Fibroblast of lung (primary cell): ENCODE measurements around the gene HOXD9. TPM values are rescaled to one million over a fixed set of nuclear protein-coding genes. Genes with fewer than 3 reads are reported as not detected.
A peak's percentile ranks its signal among the peaks of the same experiment; 100 is the strongest.

ENCODE experiments used
- DNase-seq, 2 donors: peaks; one replicate each; pipeline versions ENCODE4 v3.0.0 to v3.0.0-alpha.2; 2010; ENCODE audit warnings: low read depth in 2 of 2
- H2AFZ ChIP-seq: 2 replicates; pipeline ENCODE4 v1.5.1; 2012; ENCODE audit warnings: low read length, control low read depth, inconsistent platforms
- H3K27ac ChIP-seq: 2 replicates; pipeline ENCODE4 v1.5.1; 2011; ENCODE audit warnings: low read length, control low read depth; ENCODE audit not compliant: insufficient read depth
- H3K27me3 ChIP-seq: 2 replicates; pipeline ENCODE4 v1.5.1; 2011; ENCODE audit warnings: mild to moderate bottlenecking, low read length; ENCODE audit not compliant: control insufficient read depth, insufficient read depth
- H3K36me3 ChIP-seq: 2 replicates; pipeline ENCODE4 v1.5.1; 2011; ENCODE audit warnings: low read length; ENCODE audit not compliant: control insufficient read depth, insufficient read depth
- H3K4me1 ChIP-seq: 2 replicates; pipeline ENCODE4 v1.5.1; 2011; ENCODE audit warnings: low read length; ENCODE audit not compliant: control insufficient read depth, insufficient read depth; ENCODE audit errors: extremely low read depth
- H3K4me2 ChIP-seq: 2 replicates; pipeline ENCODE4 v1.5.1; 2011; ENCODE audit warnings: low read length, control low read depth; ENCODE audit not compliant: insufficient read depth; ENCODE audit errors: extremely low read depth
- H3K4me3 ChIP-seq, 4 experiments: fragments of 200-600 bp in 1 of 4; sonication (generic) in 1 of 4; replicated peaks in 1 of 4; 2 replicates each; pipeline ENCODE4 v1.5.1; 2011 to 2016; ENCODE audit warnings: low read length in 4 of 4, low read depth in 3 of 4, mild to moderate bottlenecking in 3 of 4, control low read depth in 2 of 4, inconsistent platforms in 1 of 4, mixed read lengths in 1 of 4; ENCODE audit not compliant: insufficient read depth in 1 of 4; ENCODE audit errors: control extremely low read depth in 1 of 4
- H3K79me2 ChIP-seq: 2 replicates; pipeline ENCODE4 v1.5.1; 2012; ENCODE audit warnings: mild to moderate bottlenecking, low read length, inconsistent platforms; ENCODE audit not compliant: control insufficient read depth, insufficient read depth
- H3K9ac ChIP-seq: 2 replicates; pipeline ENCODE4 v1.5.1; 2011; ENCODE audit warnings: mild to moderate bottlenecking, low read length, control low read depth; ENCODE audit not compliant: insufficient read depth
- H3K9me3 ChIP-seq: 2 replicates; pipeline ENCODE4 v1.5.1; 2012; ENCODE audit warnings: low read depth, low read length; ENCODE audit not compliant: control insufficient read depth, insufficient read depth
- H4K20me1 ChIP-seq: 2 replicates; pipeline ENCODE4 v1.5.1; 2011; ENCODE audit warnings: low read length; ENCODE audit not compliant: control insufficient read depth, insufficient read depth; ENCODE audit errors: extremely low read depth
- CTCF ChIP-seq, 2 donors: IDR thresholded peaks in 1 of 2; conservative IDR thresholded peaks in 1 of 2; 1 replicate in 1 of 2; 2 replicates in 1 of 2; pipeline ENCODE4 v1.5.1; 2011 to 2012; ENCODE audit warnings: low read length in 2 of 2, control low read depth in 1 of 2, inconsistent platforms in 1 of 2, low read depth in 1 of 2, mild to moderate bottlenecking in 1 of 2
- EZH2 ChIP-seq: IDR thresholded peaks from 2 replicates; pipeline ENCODE4 v1.5.1; 2012; ENCODE audit warnings: low read length, control low read depth, mild to moderate bottlenecking; ENCODE audit errors: missing control alignments
- polyA plus RNA-seq, 2 donors: library from polyadenylated mRNA; depleted of rRNA in 1 of 2; stranded (reverse) in 1 of 2; unstranded in 1 of 2; fragments of >200 nt; gene quantifications; 2 replicates each; pipeline ENCODE4 v1.2.1, GENCODE V29; 2011 to 2012; ENCODE audit warnings: missing spikeins in 1 of 2
- total RNA-seq: library from RNA; depleted of rRNA; stranded (reverse); fragments of >200 nt; gene quantifications from 2 replicates; pipeline ENCODE4 v1.2.1, GENCODE V29; 2014

The HOXD9 gene
- total and polyA plus RNA-seq, 2 donors (not counting 1 experiment from before 2014, with no cell fraction given), result not detected

DNA sequence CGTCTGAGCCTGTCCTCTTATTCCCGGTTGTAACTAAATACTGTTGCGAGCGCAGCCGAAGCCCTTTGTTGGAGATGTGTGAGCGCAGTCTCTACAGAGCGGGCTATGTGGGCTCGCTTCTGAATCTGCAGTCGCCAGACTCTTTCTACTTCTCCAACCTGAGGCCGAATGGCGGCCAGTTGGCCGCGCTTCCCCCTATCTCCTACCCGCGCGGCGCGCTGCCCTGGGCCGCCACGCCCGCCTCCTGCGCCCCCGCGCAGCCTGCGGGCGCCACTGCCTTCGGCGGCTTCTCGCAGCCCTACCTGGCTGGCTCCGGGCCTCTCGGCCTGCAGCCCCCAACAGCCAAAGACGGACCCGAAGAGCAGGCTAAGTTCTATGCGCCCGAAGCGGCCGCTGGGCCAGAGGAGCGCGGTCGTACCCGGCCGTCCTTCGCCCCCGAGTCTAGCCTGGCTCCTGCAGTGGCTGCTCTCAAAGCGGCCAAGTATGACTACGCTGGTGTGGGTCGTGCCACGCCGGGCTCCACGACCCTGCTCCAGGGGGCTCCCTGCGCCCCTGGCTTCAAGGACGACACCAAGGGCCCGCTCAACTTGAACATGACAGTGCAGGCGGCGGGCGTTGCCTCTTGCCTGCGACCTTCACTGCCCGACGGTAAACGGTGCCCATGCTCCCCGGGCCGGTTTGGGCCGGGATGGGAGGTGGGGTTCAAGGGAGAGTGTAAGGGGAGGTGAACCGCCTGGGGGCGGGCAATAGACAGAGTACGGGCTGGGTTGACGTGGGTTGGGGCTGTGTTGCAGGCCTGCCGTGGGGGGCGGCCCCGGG lies 22.6 kb upstream of the HOXD9 start, which contains the start of gene HOXD12:
Gene HOXD12 (plus strand): TSS at position 68 of the 819 bp plus-strand sequence. CDS start 7 bp downstream, at position 75.
- Histone ChIP-seq H4K20me1 (no peaks in the 10 kb centered on the region), H2AFZ (no peak within 1 kb of the TSS), H3K4me2 (no peak within 1 kb of the TSS), H3K9me3 (no peaks in the 10 kb centered on the region), H3K9ac (no peak within 1 kb of the TSS), H3K79me2 (no peaks in the 10 kb centered on the region), H3K4me3 (no peak within 1 kb of the TSS), H3K27ac (no peak within 1 kb of the TSS), H3K27me3 (peaks cover 90% of the 10 kb centered on the region), H3K36me3 (no peaks in the 10 kb centered on the region), H3K4me1 (no peaks in the 10 kb centered on the region)
- peak; percentile 62 for TF ChIP-seq EZH2
- TF ChIP-seq CTCF (conservative IDR thresholded peaks at IDR 0.05 in 1 of 2, IDR thresholded peaks at IDR 0.05 in 1 of 2; ENCODE audit: low read depth in 1 of 2, low read length in 2 of 2), result no peak
- DNase-seq, result no peak

DNA sequence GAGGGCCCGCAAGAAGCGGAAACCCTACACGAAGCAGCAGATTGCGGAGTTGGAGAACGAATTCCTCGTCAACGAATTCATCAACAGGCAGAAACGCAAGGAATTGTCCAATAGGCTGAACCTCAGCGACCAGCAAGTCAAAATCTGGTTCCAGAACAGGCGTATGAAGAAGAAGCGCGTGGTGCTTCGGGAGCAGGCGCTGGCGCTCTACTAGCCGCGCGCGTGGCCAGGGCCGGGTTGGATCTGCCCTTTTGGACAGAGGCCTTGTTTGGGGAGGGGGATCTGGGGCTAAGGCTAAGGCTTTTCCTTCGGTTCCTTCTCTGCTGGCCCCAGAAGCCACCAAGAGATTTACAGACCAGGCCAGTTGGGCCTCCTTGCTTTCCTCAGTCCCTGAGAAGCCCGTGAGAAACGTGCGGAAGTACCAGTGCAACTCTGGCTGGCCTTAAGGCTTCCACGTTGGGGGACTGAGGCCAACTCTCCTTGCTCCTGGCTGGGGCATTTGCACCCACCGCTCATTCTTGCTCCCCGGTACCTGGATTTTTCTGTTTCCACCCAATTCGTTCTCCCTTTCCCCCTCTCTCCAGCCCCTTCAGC lies 21.9 kb upstream of the HOXD9 start:
- no peaks in the 10 kb centered on the region for H3K36me3 ChIP-seq
- H4K20me1 ChIP-seq, result no peaks in the 10 kb centered on the region
- H3K4me1 ChIP-seq, result no peaks in the 10 kb centered on the region
- peaks cover 90% of the 10 kb centered on the region for H3K27me3 ChIP-seq
- no peak for DNase-seq
- no peak overlapping the region for H3K27ac ChIP-seq
- no peak for TF ChIP-seq CTCF (conservative IDR thresholded peaks at IDR 0.05 in 1 of 2, IDR thresholded peaks at IDR 0.05 in 1 of 2; ENCODE audit: low read depth in 1 of 2, low read length in 2 of 2)
- peak; percentile 9 for TF ChIP-seq EZH2
- no peak overlapping the region for H3K4me2 ChIP-seq
- no peaks in the 10 kb centered on the region for H3K9me3 ChIP-seq
- no peaks in the 10 kb centered on the region for H3K79me2 ChIP-seq
- H2AFZ ChIP-seq, result no peak overlapping the region
- H3K9ac ChIP-seq, result no peak overlapping the region
- no peak overlapping the region for H3K4me3 ChIP-seq

- TF ChIP-seq CTCF (conservative IDR thresholded peaks at IDR 0.05 in 1 of 2, IDR thresholded peaks at IDR 0.05 in 1 of 2; ENCODE audit: low read depth in 1 of 2, low read length in 2 of 2) (no peak), EZH2 (no peak)
- Histone ChIP-seq H3K4me1 (no peaks in the 10 kb centered on the region), H3K9ac (no peak overlapping the region), H3K36me3 (no peaks in the 10 kb centered on the region), H3K27me3 (peaks cover 93% of the 10 kb centered on the region), H3K9me3 (no peaks in the 10 kb centered on the region), H3K4me3 (no peak overlapping the region), H3K79me2 (no peaks in the 10 kb centered on the region), H4K20me1 (no peaks in the 10 kb centered on the region), H3K27ac (no peak overlapping the region), H2AFZ (no peak overlapping the region), H3K4me2 (no peak overlapping the region)
- DNase-seq, result no peak
Observed at GRCh38 chr2:176101216-176101830, 21.2 kb upstream of the HOXD9 start.
